MCF 10A (cell line): ENCODE measurements around the gene COL9A2. TPM values are rescaled to one million over a fixed set of nuclear protein-coding genes. Genes with fewer than 3 reads are reported as not detected.
A peak's percentile ranks its signal among the peaks of the same experiment; 100 is the strongest.

Source experiments
- BruUV-seq: library from RNA; stranded (reverse); fragments of 400-500 nt; replicated peaks from 2 replicates; lab custom pipeline; 2021; lab: Mats Ljungman, UMichigan
- CTCF ChIA-PET: fragments of 300-600 bp; sonication (Branson Sonifier 250); formaldehyde crosslinking; extraction: SDS; loops from one replicate; lab custom pipeline; 2021; ENCODE audit warnings: antibody characterized with exemption, inconsistent platforms; lab: Yijun Ruan, JAX
- POLR2A ChIA-PET: fragments of 300-600, 350-650 bp; sonication (Branson Sonifier 250); formaldehyde crosslinking; extraction: SDS; loops from one replicate; lab custom pipeline; 2020; ENCODE audit warnings: antibody characterized with exemption, inconsistent platforms; lab: Yijun Ruan, JAX
- DNase-seq: peaks from one replicate; pipeline ENCODE4 v3.0.0-alpha.2; 2018; ENCODE audit not compliant: unreplicated experiment
- H3K27ac Mint-ChIP-seq: one replicate; pipeline ENCODE4 v1.8.0; 2022; ENCODE audit warnings: mild to moderate bottlenecking, low read depth, mixed read lengths; ENCODE audit not compliant: unreplicated experiment
- H3K27me3 Mint-ChIP-seq: one replicate; pipeline ENCODE4 v1.8.0; 2022; ENCODE audit warnings: mixed read lengths; ENCODE audit not compliant: insufficient read depth, unreplicated experiment
- H3K36me3 Mint-ChIP-seq: one replicate; pipeline ENCODE4 v1.8.0; 2022; ENCODE audit warnings: mild to moderate bottlenecking, moderate library complexity, mixed read lengths; ENCODE audit not compliant: insufficient read depth, unreplicated experiment
- H3K4me1 Mint-ChIP-seq: one replicate; pipeline ENCODE4 v1.8.0; 2022; ENCODE audit warnings: mixed read lengths; ENCODE audit not compliant: insufficient read depth, unreplicated experiment
- H3K4me3 Mint-ChIP-seq: one replicate; pipeline ENCODE4 v1.8.0; 2022; ENCODE audit warnings: mild to moderate bottlenecking, moderate library complexity, mixed read lengths; ENCODE audit not compliant: unreplicated experiment
- H3K9me3 Mint-ChIP-seq: one replicate; pipeline ENCODE4 v1.8.0; 2022; ENCODE audit warnings: mixed read lengths; ENCODE audit not compliant: unreplicated experiment
- CTCF ChIP-seq: fragments of 200-600 bp; IDR thresholded peaks from one replicate; pipeline ENCODE4 v1.8.0; 2022; ENCODE audit warnings: antibody characterized with exemption, mild to moderate bottlenecking; ENCODE audit not compliant: unreplicated experiment
- intact Hi-C: fragments of 100-400 bp; cut with micrococcal nuclease; formaldehyde crosslinking; loops from 2 replicates; pipeline ENCODE4 v1.14.1; 2022
- total RNA-seq: library from RNA; stranded (reverse); gene quantifications from 2 replicates; pipeline ENCODE4 v1.2.3, GENCODE V29; 2022

Gene COL9A2
- total RNA-seq, 1 experiment from 2014 or later = not detected

GRCh38 chr1:40256401-40257084, 60.5 kb downstream of the COL9A2 start:
- Mint-ChIP-seq H3K27me3 (no peaks in the 10 kb centered on the region), H3K9me3 (no peaks in the 10 kb centered on the region), H3K4me1 (peaks cover 13% of the 10 kb centered on the region), H3K4me3 (peak overlapping the region; percentile 91), H3K27ac (peak overlapping the region; percentile 99), H3K36me3 (peaks cover 26% of the 10 kb centered on the region)
- ChIA-PET CTCF (interaction anchor here (0.6 to 2.7 kb wide), 3 partner anchors 11 to 401 kb away, joined by 3 to 7 read pairs (median 3); no protein-coding TSS in a partner anchor), POLR2A (interaction anchor here (0.7 to 4.1 kb wide), 20 partner anchors 9 to 1143 kb away, joined by 3 to 30 read pairs (median 3); partner anchors contain the start of genes CAP1, RLF, TMCO2 and ZFP69B)
- no peak for TF ChIP-seq CTCF
- no TSS peak for BruUV-seq
- intact Hi-C loops = loop anchor here (5.0 kb wide), 1 partner anchor 94 kb away; the partner anchor contains the start of gene RLF
- DNase-seq = no peak

- H3K4me3 Mint-ChIP-seq = no peak overlapping the region
- H3K9me3 Mint-ChIP-seq = no peaks in the 10 kb centered on the region
- H3K4me1 Mint-ChIP-seq = peaks cover 13% of the 10 kb centered on the region
- no peak for TF ChIP-seq CTCF
- no peak overlapping the region for H3K27ac Mint-ChIP-seq
- H3K36me3 Mint-ChIP-seq = peaks cover 15% of the 10 kb centered on the region
- DNase-seq = no peak
- BruUV-seq = no TSS peak
- intact Hi-C loops = loop anchor here (5.0 kb wide), 1 partner anchor 93 kb away; the partner anchor contains the start of gene RLF
- CTCF ChIA-PET = interaction anchor here (0.7 to 2.7 kb wide), 2 partner anchors 56 to 83 kb away, joined by 3 to 7 read pairs; no protein-coding TSS in a partner anchor
- POLR2A ChIA-PET = interaction anchor here (1.3 to 4.1 kb wide), 3 partner anchors 14 to 126 kb away, joined by 3 to 30 read pairs (median 4); partner anchors contain the start of gene RLF
- no peaks in the 10 kb centered on the region for H3K27me3 Mint-ChIP-seq
These were observed 61.9 kb downstream of the COL9A2 start for GRCh38 chr1:40255231-40255630.

GRCh38 chr1:40252601-40253000, 64.5 kb downstream of the COL9A2 start:
- BruUV-seq = no TSS peak
- Mint-ChIP-seq H3K4me1 (peaks cover 13% of the 10 kb centered on the region), H3K27ac (no peak overlapping the region), H3K27me3 (no peaks in the 10 kb centered on the region), H3K36me3 (peaks cover 5% of the 10 kb centered on the region), H3K9me3 (no peaks in the 10 kb centered on the region), H3K4me3 (no peak overlapping the region)
- no peak for TF ChIP-seq CTCF
- POLR2A ChIA-PET = no interaction called here
- intact Hi-C loops = no loop called here
- no peak for DNase-seq
- CTCF ChIA-PET = no interaction called here

- H3K27me3 Mint-ChIP-seq = no peaks in the 10 kb centered on the region
- DNase-seq = no peak
- peaks cover 5% of the 10 kb centered on the region for H3K36me3 Mint-ChIP-seq
- intact Hi-C loops = no loop called here
- no TSS peak for BruUV-seq
- ChIA-PET CTCF (interaction anchor here (0.6 kb wide), 1 partner anchor 84 kb away, joined by 4 read pairs; no protein-coding TSS in a partner anchor), POLR2A (no interaction called here)
- H3K4me3 Mint-ChIP-seq = no peak overlapping the region
- peaks cover 13% of the 10 kb centered on the region for H3K4me1 Mint-ChIP-seq
- H3K9me3 Mint-ChIP-seq = no peaks in the 10 kb centered on the region
- TF ChIP-seq CTCF = no peak
- no peak overlapping the region for H3K27ac Mint-ChIP-seq
These were observed 65.6 kb downstream of the COL9A2 start for GRCh38 chr1:40251456-40251855.
